GM19193 (cell line): ENCODE results near the gene PKNOX2.

Source experiments
- POLR2A ChIP-seq: IDR thresholded peaks from 4 replicates; pipeline ENCODE4 v1.6.1; 2011; ENCODE audit not compliant: insufficient read depth, insufficient read length; ENCODE audit errors: extremely low read depth

The PKNOX2 gene

GRCh38 chr11:125373426-125374391, 209.2 kb downstream of the PKNOX2 start:
- no peak for TF ChIP-seq POLR2A

DNA sequence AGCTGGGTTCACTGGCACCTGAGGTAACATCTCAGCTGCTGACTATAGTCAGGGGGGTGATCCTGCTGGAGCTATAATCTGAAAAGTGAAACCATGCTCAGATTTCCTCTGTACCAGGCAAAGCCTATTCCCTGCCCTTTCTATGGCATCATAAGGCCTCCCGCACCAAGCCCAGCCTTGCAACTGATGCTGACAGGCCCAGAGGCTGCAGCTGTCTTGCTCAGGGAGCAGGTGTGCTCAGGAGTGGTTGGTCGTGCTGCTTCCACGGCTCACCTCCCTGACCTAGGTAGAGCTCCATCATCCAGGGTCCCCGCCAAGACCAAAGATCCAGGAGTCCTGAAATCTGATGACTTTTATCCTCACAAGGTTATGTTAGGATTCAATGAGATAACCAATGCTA, 209.8 kb downstream of the PKNOX2 start:
- no peak for TF ChIP-seq POLR2A

DNA sequence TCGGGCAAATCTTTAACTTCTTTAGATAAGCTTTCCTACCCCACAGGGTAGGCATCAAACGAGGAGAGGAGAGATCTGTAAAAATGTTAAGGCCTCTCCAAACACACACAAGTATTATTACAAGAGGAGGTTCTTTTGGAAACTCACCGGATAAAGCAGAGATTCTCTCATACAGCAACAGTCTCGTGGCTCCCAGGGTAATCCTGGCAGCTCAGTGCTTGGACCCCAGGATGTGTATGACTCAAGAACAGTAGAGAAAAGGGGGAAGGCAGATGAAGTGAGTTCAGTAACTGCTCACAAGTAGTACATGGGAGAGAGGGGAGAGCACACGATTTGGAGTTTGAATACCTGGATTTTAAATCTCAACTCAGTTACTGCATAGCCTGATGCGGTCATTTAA, 210.6 kb downstream of the PKNOX2 start:
- TF ChIP-seq POLR2A, result no peak

DNA sequence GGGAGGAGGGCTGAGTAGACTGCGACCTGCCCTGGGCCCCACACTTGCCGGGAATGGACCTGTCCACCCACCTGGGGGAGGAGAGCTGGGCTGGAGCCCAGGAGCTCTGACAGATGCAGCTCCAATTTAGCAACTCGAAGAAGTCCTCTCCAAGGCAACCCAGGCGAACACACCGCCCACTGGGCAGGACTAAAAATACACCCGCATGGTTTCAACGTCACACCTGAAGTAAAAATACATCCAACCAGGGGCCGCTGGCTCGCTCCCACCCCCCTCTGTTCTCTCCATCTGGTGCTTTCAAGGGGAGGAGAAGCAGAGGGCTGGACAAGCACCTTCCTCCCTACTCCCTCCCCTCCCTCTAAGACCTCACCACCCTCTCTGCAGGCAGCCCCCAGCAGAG, 211.6 kb downstream of the PKNOX2 start:
- no peak for TF ChIP-seq POLR2A

DNA sequence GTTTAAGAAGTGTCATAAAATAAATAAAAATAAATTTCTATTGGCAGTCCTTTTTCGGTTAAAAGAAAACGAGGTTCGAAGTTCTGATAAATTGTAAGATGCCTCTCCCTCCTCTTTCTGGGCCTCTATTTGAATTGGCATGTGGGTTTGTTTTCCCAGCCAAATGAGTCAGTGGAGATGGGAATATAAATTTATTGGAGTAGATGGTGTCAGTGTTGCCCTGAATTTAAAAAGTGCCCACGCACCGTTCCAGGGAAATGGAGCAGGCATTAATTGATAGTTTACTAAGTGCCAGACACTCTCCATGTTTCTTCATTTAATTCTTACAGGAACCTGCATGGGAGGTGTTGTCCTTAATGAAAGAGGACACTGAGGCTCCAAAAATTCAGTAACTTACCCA, 212.3 kb downstream of the PKNOX2 start:
- TF ChIP-seq POLR2A, result no peak

GRCh38 chr11:125378083-125378482, 213.5 kb downstream of the PKNOX2 start:
- TF ChIP-seq POLR2A, result no peak

DNA sequence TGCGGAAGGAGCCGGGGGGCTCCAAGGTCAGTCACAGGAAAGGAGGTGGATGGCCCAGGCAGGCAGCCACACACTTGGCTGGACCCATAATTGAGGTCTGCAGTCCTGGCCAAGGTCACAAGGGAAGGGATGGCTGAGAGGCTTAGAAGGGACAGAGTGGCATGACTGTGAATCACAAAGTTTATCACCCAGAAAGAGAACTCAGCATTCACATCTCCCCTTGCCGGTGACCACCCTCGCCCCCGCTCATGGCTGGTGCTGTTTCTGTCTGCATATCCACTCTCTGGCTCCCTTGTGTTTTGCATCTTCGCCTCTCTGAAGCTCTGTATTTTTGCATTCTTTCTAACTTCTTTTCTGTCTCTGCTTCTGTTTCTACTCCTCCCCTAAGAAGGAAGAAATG, 214.0 kb downstream of the PKNOX2 start:
- no peak for TF ChIP-seq POLR2A

DNA sequence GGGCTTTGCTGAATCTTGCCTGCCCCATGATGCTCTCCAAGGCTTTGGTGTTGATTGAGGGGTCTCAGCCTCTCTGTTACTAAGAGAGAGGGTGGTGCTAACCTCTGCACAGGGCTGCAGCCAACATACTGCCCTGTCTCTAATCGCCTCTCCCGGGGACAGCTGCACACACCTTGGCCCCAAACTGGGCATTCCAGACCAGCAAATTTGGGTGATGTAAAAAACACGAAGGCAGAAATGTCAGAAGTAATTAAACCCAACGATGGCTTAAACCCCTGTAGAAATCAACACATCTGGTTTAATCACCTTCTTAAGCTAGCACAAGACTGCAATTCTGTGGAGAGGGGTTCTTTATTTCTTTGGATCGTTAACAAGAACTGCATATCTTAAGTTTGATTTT, 215.0 kb downstream of the PKNOX2 start:
- TF ChIP-seq POLR2A, result no peak

DNA sequence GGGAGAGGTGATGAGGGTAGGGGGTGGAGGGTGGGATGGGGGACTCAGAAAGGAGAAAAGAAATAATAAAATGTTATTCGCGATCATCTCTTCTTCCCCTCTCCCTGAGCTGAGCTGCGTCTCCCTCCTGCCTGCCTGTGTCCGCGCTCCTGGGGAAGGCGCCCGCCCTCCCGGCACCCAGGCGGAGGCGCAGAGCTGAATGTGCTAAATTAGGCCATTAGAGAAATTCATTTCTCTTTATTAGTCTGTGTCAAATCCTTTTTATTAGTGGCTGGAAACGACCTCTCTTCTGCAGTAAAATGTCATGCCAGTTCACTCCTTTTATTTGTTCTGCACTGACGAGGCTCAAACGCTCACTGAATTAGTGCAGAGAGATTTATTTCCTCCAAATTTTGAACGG, 215.4 kb downstream of the PKNOX2 start:
- no peak for TF ChIP-seq POLR2A

GRCh38 chr11:125380756-125381445, 216.3 kb downstream of the PKNOX2 start:
- no peak for TF ChIP-seq POLR2A

- TF ChIP-seq POLR2A, result no peak
These were observed 217.0 kb downstream of the PKNOX2 start for GRCh38 chr11:125381499-125382044.

GRCh38 chr11:125382314-125382791, 217.8 kb downstream of the PKNOX2 start:
- no peak for TF ChIP-seq POLR2A

DNA sequence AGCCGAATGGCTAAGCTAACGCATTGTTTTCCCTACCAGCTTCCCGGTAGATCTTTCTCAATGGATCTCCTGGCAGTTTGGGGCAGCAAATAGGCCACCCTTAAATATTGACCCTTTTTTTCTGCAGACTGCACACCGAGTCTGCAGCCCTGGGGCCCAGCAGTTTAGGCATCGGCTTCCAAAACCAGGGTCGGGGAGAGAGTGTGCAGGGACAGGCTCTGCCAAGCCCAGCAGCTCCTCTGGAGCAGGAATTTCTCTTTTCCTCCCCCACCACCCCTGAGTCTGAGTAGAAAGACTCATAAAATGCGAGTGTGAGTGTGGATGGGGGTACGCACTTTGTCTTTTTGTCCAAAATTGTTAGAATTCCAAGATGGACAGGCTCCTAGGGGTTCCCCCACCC, 218.3 kb downstream of the PKNOX2 start:
- no peak for TF ChIP-seq POLR2A

DNA sequence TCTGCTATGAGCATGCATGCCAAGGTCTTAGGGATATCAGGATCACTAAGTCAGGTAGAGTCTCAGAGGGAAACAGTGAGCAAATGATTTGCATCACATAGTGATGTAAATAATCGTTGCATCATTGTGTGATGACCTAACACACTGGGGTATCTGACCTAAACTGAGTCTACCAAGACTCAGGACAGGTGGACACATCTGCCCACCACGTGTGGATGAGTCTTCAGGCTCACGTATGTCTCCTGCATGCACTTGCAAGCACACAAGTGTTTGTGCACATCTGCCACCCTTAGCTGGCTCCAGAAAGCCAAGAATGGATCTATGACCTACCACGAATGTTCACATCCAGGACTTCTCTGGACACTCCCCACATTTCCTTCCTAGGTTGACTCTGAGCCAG, 220.3 kb downstream of the PKNOX2 start:
- TF ChIP-seq POLR2A, result no peak

GRCh38 chr11:125387901-125388300, 223.3 kb downstream of the PKNOX2 start:
- TF ChIP-seq POLR2A, result no peak
